GM12878 (cell line): Measurements from ENCODE around the gene IPO5. TPM values are rescaled to one million over a fixed set of nuclear protein-coding genes. Genes with fewer than 3 reads are reported as not detected.

Experiments used
- ATAC-seq: fragments of 200-7000 bp; cut with Tn5 transposase; 3 replicates; pipeline ENCODE4 v1.9.1; 2020; ENCODE audit warnings: mild to moderate bottlenecking, moderate library complexity
- BruUV-seq: library from RNA; stranded (reverse); fragments of 400-500 nt; replicated peaks from 2 replicates; lab custom pipeline; 2021; lab: Mats Ljungman, UMichigan
- CTCF ChIA-PET: fragments of 300-600 bp; sonication (Branson Sonifier 250); formaldehyde crosslinking; extraction: SDS; loops from one replicate; lab custom pipeline; 2021; ENCODE audit warnings: inconsistent platforms; lab: Yijun Ruan, JAX
- POLR2A ChIA-PET: fragments of 350-600 bp; formaldehyde crosslinking; extraction: SDS; loops from one replicate; lab custom pipeline; 2021; ENCODE audit warnings: inconsistent platforms; lab: Charles Lee
- RAD21 ChIA-PET: fragments of 300-600 bp; sonication (Branson Sonifier 250); formaldehyde crosslinking; loops from one replicate; lab custom pipeline; 2023; ENCODE audit warnings: antibody characterized with exemption; ENCODE audit not compliant: unreplicated experiment; lab: Charles Lee
- SMC1A ChIA-PET: fragments of 300-600 bp; sonication (Branson Sonifier 250); formaldehyde crosslinking; loops from one replicate; lab custom pipeline; 2023; ENCODE audit not compliant: unreplicated experiment, uncharacterized antibody; lab: Charles Lee
- DNase-seq: peaks from one replicate; pipeline ENCODE4 v3.0.0-alpha.2; 2011; ENCODE audit warnings: low read depth, low spot score
- FAIRE-seq: peaks from 3 replicates; lab custom pipeline; 2011; peaks lifted over from hg19 to GRCh38; lab: Jason Lieb, UNC
- H2AFZ ChIP-seq: 2 replicates; pipeline ENCODE4 v1.6.0; 2011; ENCODE audit warnings: low read depth, low read length, control low read depth; ENCODE audit not compliant: control insufficient read depth
- H3K27ac ChIP-seq: 2 replicates; pipeline ENCODE4 v1.5.1; 2011; ENCODE audit warnings: control low read depth; ENCODE audit not compliant: control insufficient read depth, insufficient read depth
- H3K27me3 ChIP-seq, 2 experiments: replicated peaks in 1 of 2; 2 replicates each; pipeline versions ENCODE4 v1.6.0 to v1.6.1; 2011; ENCODE audit warnings: low read length in 1 of 2; ENCODE audit not compliant: control insufficient read depth in 2 of 2, insufficient read depth in 2 of 2
- H3K36me3 ChIP-seq, 2 experiments: 2 replicates each; pipeline ENCODE4 v1.5.1; 2011; ENCODE audit warnings: low read length in 1 of 2; ENCODE audit not compliant: control insufficient read depth in 2 of 2, insufficient read depth in 2 of 2
- H3K4me1 ChIP-seq: 2 replicates; pipeline ENCODE4 v1.6.1; 2011; ENCODE audit warnings: mild to moderate bottlenecking, low read length, moderate library complexity, mixed read lengths; ENCODE audit not compliant: control insufficient read depth, insufficient read depth
- H3K4me2 ChIP-seq: 2 replicates; pipeline ENCODE4 v1.6.0; 2011; ENCODE audit warnings: control low read depth; ENCODE audit not compliant: control insufficient read depth, insufficient read depth
- H3K4me3 ChIP-seq: fragments of 200-600 bp; sonication (generic); 2 replicates; pipeline ENCODE4 v1.5.1; 2016
- H3K79me2 ChIP-seq: 2 replicates; pipeline ENCODE4 v1.6.0; 2011; ENCODE audit warnings: low read length; ENCODE audit not compliant: control insufficient read depth, insufficient read depth
- H3K9ac ChIP-seq: 2 replicates; pipeline ENCODE4 v1.8.0; 2011; ENCODE audit warnings: low read length, control low read depth, mixed read lengths; ENCODE audit not compliant: control insufficient read depth, insufficient read depth
- H3K9me3 ChIP-seq: replicated peaks from 3 replicates; pipeline ENCODE4 v1.5.1; 2011; ENCODE audit warnings: mild to moderate bottlenecking, low read length; ENCODE audit not compliant: control insufficient read depth, insufficient read depth
- H4K20me1 ChIP-seq: 2 replicates; pipeline ENCODE4 v1.6.0; 2011; ENCODE audit not compliant: control insufficient read depth, insufficient read depth
- BMI1 ChIP-seq: fragments of 450-650 bp; IDR thresholded peaks from 2 replicates; pipeline ENCODE4 v1.6.1; 2016; ENCODE audit warnings: mild to moderate bottlenecking, moderate library complexity, borderline replicate concordance
- ETV6 ChIP-seq, 2 experiments: fragments of 450-650 bp in 1 of 2; IDR thresholded peaks in 1 of 2; conservative IDR thresholded peaks in 1 of 2; 2 replicates each; pipeline ENCODE4 v1.6.1; 2014; ENCODE audit warnings: antibody characterized with exemption in 1 of 2, borderline replicate concordance in 1 of 2, low read depth in 1 of 2, mild to moderate bottlenecking in 1 of 2, moderate library complexity in 1 of 2
- FOS ChIP-seq: IDR thresholded peaks from 3 replicates; pipeline ENCODE4 v1.6.1; 2011; ENCODE audit warnings: borderline replicate concordance; ENCODE audit not compliant: insufficient read length; ENCODE audit errors: extremely low read depth
- FOXK2 ChIP-seq: fragments of 450-650 bp; IDR thresholded peaks from 2 replicates; pipeline ENCODE4 v1.6.1; 2017; ENCODE audit warnings: mild to moderate bottlenecking, moderate library complexity
- FOXM1 ChIP-seq: IDR thresholded peaks from 2 replicates; pipeline ENCODE4 v1.6.1; 2012; ENCODE audit warnings: low read depth, mild to moderate bottlenecking, inconsistent platforms, low read length, moderate library complexity
- GABPA ChIP-seq: IDR thresholded peaks from 2 replicates; pipeline ENCODE4 v1.6.1; 2014; ENCODE audit warnings: antibody characterized with exemption, low read depth, mild to moderate bottlenecking, inconsistent platforms
- IKZF2 ChIP-seq, 2 experiments: fragments of 450-650 bp; IDR thresholded peaks; 2 replicates each; pipeline ENCODE4 v1.6.1; 2017; ENCODE audit warnings: mild to moderate bottlenecking in 2 of 2, moderate library complexity in 2 of 2
- KLF5 ChIP-seq: fragments of 450-650 bp; IDR thresholded peaks from 2 replicates; pipeline ENCODE4 v1.6.1; 2014; ENCODE audit warnings: mild to moderate bottlenecking; ENCODE audit not compliant: partially characterized antibody
- RAD51 ChIP-seq: fragments of 450-650 bp; IDR thresholded peaks from 2 replicates; pipeline ENCODE4 v1.6.1; 2016; ENCODE audit warnings: moderate library complexity, mild to moderate bottlenecking, inconsistent platforms
- WGBS: methylation state at CpG from one replicate; pipeline ENCODE4 v1.1.6; 2016; ENCODE audit warnings: low lambda C conversion rate; ENCODE audit not compliant: insufficient replicate concordance, insufficient coverage; ENCODE audit errors: missing lambda C conversion rate; 5-methylcytosine and 5-hydroxymethylcytosine counted together
- in situ Hi-C: fragments of 300-500 bp; cut with MboI; formaldehyde crosslinking; loops from 9 replicates; pipeline ENCODE4 v1.14.3; 2018; ENCODE audit warnings: mixed read lengths
- intact Hi-C: fragments of 100-400 bp; cut with micrococcal nuclease; formaldehyde crosslinking; loops from one replicate; pipeline ENCODE4 v1.14.2; 2022; ENCODE audit not compliant: unreplicated experiment
- polyA plus RNA-seq, 11 experiments: library from polyadenylated mRNA; depleted of rRNA in 4 of 11; unstranded in 6 of 11; stranded (reverse) in 5 of 11; fragments of >200 nt; fragmentation: Nextera tagmentation in 4 of 11; fragmentation: Illumina TruSeq in 1 of 11; extraction: Ambion mirVana in 4 of 11; extraction: Trizol in 1 of 11; gene quantifications; 1 replicate in 1 of 11; 2 replicates in 10 of 11; pipeline versions ENCODE4 v1.2.1 to v1.2.3, GENCODE V29; 2011 to 2016; ENCODE audit warnings: inconsistent platforms in 2 of 11, missing spikeins in 2 of 11, low read depth in 1 of 11
- total RNA-seq, 4 experiments: library from RNA; depleted of rRNA in 3 of 4; stranded (reverse); fragments of >200 nt in 3 of 4; fragmentation: Illumina TruSeq in 1 of 4; extraction: Trizol in 1 of 4; gene quantifications; 2 replicates each; pipeline versions ENCODE4 v1.2.1 to v1.2.3, GENCODE V29; 2013 to 2021
- TF ChIP-seq, protein P1 (sequence below): fragments of 450-650 bp; formaldehyde crosslinking; IDR thresholded peaks from 2 replicates; pipeline ENCODE4 v1.4.0; 2022; ENCODE audit warnings: mild to moderate bottlenecking, moderate library complexity
- TF ChIP-seq, protein P2 (sequence below): fragments of 450-650 bp; IDR thresholded peaks from 2 replicates; pipeline ENCODE4 v1.6.1; 2016; ENCODE audit warnings: mild to moderate bottlenecking, moderate library complexity, borderline replicate concordance
- TF ChIP-seq, protein P3 (sequence below): IDR thresholded peaks from 2 replicates; pipeline ENCODE4 v1.6.1; 2012; ENCODE audit warnings: low read depth, low read length, improper control_type of control experiment

IPO5 gene
- total and polyA plus RNA-seq, 10 of the 15 experiments (the other 5 are each of a cell fraction or from before 2014, with no cell fraction given), result 45.7 to 196 (median 134) TPM

DNA sequence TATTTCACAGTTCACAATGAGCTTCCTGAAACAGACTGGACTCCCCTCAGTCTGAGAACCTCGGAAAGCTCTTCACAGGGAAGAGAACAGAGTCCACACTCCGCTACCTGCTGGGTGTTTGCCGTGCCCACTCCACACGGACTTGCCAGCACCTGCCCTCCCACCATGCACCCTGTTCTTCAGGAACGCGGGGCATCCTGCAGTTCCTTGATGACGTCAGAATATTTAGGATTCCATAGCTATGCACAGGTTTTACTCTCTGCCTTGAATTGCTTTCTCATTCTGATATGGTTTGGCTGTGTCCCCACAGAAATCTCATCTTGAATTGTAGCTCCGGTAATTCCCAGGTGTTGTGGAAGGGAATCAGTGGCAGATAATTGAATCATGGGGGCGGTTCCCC lies 115.0 kb downstream of the IPO5 start:
- ChIA-PET POLR2A (no interaction called here), SMC1A (no interaction called here), CTCF (interaction anchor here (0.6 kb wide), 1 partner anchor 198 kb away, joined by 3 read pairs; no protein-coding TSS in a partner anchor), RAD21 (no interaction called here)
- WGBS, result 42% methylated on average over 9 of the region's 9 CpGs
- Histone ChIP-seq H3K27ac (no peak overlapping the region), H3K4me3 (no peak overlapping the region), H2AFZ (no peak overlapping the region), H3K36me3 (no peaks in the 10 kb centered on the region), H3K4me2 (no peak overlapping the region), H3K79me2 (no peaks in the 10 kb centered on the region), H3K9me3 (no peaks in the 10 kb centered on the region), H3K9ac (no peak overlapping the region), H4K20me1 (no peaks in the 10 kb centered on the region), H3K27me3 (no peaks in the 10 kb centered on the region), H3K4me1 (no peaks in the 10 kb centered on the region)
- DNase-seq, result no peak
- no TSS peak for BruUV-seq
- TF ChIP-seq RAD51 (no peak), FOXM1 (no peak), ETV6 (conservative IDR thresholded peaks at IDR 0.05 in 1 of 2, IDR thresholded peaks at IDR 0.05 in 1 of 2; ENCODE audit: borderline replicate concordance in 1 of 2, low read depth in 1 of 2) (no peak), GABPA (no peak), FOXK2 (no peak), BMI1 (no peak), KLF5 (no peak), IKZF2 (IDR thresholded peaks at IDR 0.05) (no peak), FOS (no peak)
- TF ChIP-seq, protein P1, sequence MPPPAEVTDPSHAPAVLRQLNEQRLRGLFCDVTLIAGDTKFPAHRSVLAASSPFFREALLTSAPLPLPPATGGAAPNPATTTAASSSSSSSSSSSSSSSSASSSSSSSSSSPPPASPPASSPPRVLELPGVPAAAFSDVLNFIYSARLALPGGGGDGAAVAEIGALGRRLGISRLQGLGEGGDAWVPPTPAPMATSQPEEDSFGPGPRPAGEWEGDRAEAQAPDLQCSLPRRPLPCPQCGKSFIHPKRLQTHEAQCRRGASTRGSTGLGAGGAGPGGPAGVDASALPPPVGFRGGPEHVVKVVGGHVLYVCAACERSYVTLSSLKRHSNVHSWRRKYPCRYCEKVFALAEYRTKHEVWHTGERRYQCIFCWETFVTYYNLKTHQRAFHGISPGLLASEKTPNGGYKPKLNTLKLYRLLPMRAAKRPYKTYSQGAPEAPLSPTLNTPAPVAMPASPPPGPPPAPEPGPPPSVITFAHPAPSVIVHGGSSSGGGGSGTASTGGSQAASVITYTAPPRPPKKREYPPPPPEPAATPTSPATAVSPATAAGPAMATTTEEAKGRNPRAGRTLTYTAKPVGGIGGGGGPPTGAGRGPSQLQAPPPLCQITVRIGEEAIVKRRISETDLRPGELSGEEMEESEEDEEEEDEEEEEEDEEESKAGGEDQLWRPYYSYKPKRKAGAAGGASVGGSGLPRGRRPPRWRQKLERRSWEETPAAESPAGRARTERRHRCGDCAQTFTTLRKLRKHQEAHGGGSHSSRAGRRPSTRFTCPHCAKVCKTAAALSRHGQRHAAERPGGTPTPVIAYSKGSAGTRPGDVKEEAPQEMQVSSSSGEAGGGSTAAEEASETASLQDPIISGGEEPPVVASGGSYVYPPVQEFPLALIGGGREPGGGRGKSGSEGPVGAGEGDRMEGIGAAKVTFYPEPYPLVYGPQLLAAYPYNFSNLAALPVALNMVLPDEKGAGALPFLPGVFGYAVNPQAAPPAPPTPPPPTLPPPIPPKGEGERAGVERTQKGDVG, result no peak
- TF ChIP-seq, protein P2, sequence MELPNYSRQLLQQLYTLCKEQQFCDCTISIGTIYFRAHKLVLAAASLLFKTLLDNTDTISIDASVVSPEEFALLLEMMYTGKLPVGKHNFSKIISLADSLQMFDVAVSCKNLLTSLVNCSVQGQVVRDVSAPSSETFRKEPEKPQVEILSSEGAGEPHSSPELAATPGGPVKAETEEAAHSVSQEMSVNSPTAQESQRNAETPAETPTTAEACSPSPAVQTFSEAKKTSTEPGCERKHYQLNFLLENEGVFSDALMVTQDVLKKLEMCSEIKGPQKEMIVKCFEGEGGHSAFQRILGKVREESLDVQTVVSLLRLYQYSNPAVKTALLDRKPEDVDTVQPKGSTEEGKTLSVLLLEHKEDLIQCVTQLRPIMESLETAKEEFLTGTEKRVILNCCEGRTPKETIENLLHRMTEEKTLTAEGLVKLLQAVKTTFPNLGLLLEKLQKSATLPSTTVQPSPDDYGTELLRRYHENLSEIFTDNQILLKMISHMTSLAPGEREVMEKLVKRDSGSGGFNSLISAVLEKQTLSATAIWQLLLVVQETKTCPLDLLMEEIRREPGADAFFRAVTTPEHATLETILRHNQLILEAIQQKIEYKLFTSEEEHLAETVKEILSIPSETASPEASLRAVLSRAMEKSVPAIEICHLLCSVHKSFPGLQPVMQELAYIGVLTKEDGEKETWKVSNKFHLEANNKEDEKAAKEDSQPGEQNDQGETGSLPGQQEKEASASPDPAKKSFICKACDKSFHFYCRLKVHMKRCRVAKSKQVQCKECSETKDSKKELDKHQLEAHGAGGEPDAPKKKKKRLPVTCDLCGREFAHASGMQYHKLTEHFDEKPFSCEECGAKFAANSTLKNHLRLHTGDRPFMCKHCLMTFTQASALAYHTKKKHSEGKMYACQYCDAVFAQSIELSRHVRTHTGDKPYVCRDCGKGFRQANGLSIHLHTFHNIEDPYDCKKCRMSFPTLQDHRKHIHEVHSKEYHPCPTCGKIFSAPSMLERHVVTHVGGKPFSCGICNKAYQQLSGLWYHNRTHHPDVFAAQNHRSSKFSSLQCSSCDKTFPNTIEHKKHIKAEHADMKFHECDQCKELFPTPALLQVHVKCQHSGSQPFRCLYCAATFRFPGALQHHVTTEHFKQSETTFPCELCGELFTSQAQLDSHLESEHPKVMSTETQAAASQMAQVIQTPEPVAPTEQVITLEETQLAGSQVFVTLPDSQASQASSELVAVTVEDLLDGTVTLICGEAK, result no peak
- TF ChIP-seq, protein P3, sequence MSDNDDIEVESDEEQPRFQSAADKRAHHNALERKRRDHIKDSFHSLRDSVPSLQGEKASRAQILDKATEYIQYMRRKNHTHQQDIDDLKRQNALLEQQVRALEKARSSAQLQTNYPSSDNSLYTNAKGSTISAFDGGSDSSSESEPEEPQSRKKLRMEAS, result no peak
- FAIRE-seq, result no peak
- in situ Hi-C loops, result no loop called here
- no peak for ATAC-seq
- intact Hi-C loops, result no loop called here
